Measurements from ENCODE around the gene CPNE2. TPM values are rescaled to one million over a fixed set of nuclear protein-coding genes. Genes with fewer than 3 reads are reported as not detected.
A peak's percentile ranks its signal among the peaks of the same experiment; 100 is the strongest.

Gene CPNE2
- polyA plus RNA-seq, 1 experiment, result 80.6 TPM

DNA sequence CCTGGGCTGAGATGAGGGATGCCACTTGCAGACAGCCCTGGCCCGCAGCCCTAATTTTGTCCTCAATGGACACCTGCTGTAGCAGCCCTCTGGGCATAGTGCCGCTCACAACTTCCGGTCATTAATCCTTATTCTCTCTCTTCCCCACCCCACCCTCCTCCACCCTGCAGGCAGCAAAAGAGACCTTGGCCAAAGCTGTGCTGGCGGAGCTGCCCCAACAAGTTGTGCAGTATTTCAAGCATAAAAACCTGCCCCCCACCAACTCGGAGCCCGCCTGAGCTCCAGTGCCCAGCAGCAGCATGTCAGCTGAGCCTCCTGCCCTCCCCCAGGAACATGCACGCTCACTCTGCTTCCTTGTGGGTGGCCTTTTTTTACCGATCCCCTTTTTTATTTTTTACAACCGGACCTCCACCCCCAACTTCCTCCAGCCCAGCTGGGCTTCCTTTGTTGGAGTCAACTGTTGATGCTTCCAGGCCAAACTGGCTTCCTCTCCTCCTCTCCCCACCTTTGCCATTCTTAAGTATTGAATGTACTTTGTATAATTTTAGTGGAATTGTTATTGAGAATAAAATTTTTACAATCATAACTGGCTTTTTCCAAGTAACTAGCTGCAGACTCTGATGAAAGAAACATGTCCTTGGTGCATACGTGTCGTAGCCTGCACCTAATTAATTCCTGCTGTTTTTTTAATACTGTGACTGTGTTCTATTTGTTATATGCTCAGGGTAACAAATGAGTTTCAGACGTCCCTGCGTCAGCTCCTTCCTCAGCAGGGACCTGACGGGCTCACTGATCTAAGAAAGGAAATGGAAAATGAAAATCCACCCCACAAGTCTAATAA lies 55.2 kb downstream of the CPNE2 start:
- Histone ChIP-seq H3K27me3 (ENCODE audit: control insufficient read depth, insufficient read depth, low read length) (no peaks in the 10 kb centered on the region), H3K36me3 (ENCODE audit: control insufficient read depth, insufficient read depth, low read length) (peaks cover 4% of the 10 kb centered on the region), H3K4me3 (ENCODE audit: low read depth, low read length) (no peak overlapping the region)
- POLR2A ChIA-PET, result interaction anchor here (0.7 kb wide), 1 partner anchor 49 kb away, joined by 3 read pairs; no protein-coding TSS in a partner anchor
- no peak for TF ChIP-seq CTCF (IDR thresholded peaks at IDR 0.05; ENCODE audit: insufficient read depth, low read depth, low read length)
- CTCF ChIA-PET, result interaction anchor here (2.5 to 4.4 kb wide), 2 partner anchors 55 to 63 kb away, joined by 15 to 19 read pairs; partner anchors contain the start of gene CPNE2
- peak; percentile 67 for DNase-seq (ENCODE audit: low read depth)

DNA sequence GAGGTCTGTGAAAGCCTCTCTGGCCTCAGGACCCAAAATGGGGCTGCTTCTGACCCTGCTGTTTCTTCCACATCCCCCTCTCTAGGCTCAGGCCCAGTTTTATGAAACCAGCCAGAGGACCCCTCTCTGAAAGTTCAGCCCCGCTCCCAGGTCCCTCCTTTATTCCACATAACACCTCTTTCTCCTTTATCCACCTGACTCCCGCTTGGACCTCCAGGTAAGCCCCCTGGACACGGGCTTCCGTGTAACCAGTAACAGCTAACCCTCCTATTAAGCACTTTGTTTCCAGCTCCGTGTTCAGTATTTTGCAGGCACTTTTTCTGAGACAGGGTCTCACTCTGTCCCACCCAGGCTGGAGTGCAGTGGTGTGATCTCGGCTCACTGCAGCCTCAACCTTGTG lies 56.1 kb downstream of the CPNE2 start:
- Histone ChIP-seq H3K4me3 (ENCODE audit: low read depth, low read length) (no peak overlapping the region), H3K36me3 (ENCODE audit: control insufficient read depth, insufficient read depth, low read length) (peaks cover 6% of the 10 kb centered on the region), H3K27me3 (ENCODE audit: control insufficient read depth, insufficient read depth, low read length) (no peaks in the 10 kb centered on the region)
- DNase-seq (ENCODE audit: low read depth), result no peak
- POLR2A ChIA-PET, result no interaction called here
- TF ChIP-seq CTCF (IDR thresholded peaks at IDR 0.05; ENCODE audit: insufficient read depth, low read depth, low read length), result no peak
- CTCF ChIA-PET, result interaction anchor here (2.5 to 4.4 kb wide), 2 partner anchors 56 to 64 kb away, joined by 15 to 19 read pairs; partner anchors contain the start of gene CPNE2

DNA sequence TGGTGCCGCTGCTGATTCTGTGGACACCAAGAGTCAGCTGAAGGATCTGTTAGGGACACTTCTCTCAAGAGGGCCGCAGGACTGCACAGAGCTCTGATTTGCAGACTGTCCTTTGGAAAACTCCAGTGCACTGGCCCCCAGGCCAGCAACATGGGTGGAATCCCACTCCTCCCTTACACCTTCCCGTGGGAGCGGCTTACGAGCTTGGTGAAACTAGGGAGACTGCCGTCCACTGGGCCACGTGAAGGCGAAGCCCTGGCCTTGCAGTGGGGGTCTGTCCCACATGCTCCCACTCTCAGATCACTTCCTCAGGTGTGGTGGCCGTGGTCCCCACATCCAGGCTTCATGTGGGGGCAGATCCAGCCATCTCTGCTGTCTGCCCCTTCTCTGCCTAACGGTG lies 57.0 kb downstream of the CPNE2 start:
- no peak overlapping the region for H3K4me3 ChIP-seq (ENCODE audit: low read depth, low read length)
- TF ChIP-seq CTCF (IDR thresholded peaks at IDR 0.05; ENCODE audit: insufficient read depth, low read depth, low read length), result no peak
- CTCF ChIA-PET, result interaction anchor here (0.8 to 4.4 kb wide), 3 partner anchors 57 to 65 kb away, joined by 3 to 19 read pairs (median 15); partner anchors contain the start of gene CPNE2
- DNase-seq (ENCODE audit: low read depth), result no peak
- no peaks in the 10 kb centered on the region for H3K27me3 ChIP-seq (ENCODE audit: control insufficient read depth, insufficient read depth, low read length)
- POLR2A ChIA-PET, result no interaction called here
- peaks cover 14% of the 10 kb centered on the region for H3K36me3 ChIP-seq (ENCODE audit: control insufficient read depth, insufficient read depth, low read length)

DNA sequence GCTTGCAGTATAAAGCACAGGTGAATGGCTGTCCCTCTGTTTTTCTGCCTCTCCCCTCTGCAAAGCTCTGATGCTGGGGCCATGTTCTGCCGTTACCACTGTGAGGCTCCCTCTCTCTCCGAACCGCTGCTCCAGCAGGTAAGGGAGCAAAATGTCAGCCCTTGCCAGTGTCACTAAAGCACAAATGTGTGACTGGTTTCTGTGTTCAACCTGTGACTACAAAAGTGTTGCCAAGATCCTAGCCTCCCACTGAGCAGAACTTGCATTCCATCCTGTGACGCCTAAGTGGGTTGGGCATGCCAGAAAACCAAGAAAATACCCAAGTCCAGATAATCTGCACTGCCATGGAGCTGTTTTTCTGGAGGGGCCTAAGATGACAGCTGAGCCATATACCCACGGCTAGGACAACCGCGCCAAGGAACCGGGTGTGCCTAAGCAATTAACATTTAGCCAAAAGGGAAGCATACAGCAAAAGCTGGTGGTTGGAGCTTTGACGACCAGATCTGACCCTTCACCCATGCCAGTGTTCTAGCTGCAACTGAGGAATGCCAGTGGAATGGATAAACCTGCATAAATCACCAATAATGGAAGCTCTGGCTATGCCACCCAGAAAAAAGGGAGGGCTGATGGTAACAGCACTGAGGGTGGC lies 58.4 kb downstream of the CPNE2 start:
- Histone ChIP-seq H3K36me3 (ENCODE audit: control insufficient read depth, insufficient read depth, low read length) (peaks cover 18% of the 10 kb centered on the region), H3K27me3 (ENCODE audit: control insufficient read depth, insufficient read depth, low read length) (no peaks in the 10 kb centered on the region), H3K4me3 (ENCODE audit: low read depth, low read length) (no peak overlapping the region)
- no peak for TF ChIP-seq CTCF (IDR thresholded peaks at IDR 0.05; ENCODE audit: insufficient read depth, low read depth, low read length)
- ChIA-PET CTCF (interaction anchor here (1.0 to 4.4 kb wide), 6 partner anchors 10 to 266 kb away, joined by 3 to 19 read pairs (median 4); partner anchors contain the start of gene CPNE2), POLR2A (interaction anchor here (0.5 to 0.7 kb wide), 2 partner anchors 40 to 287 kb away, joined by 3 to 12 read pairs; no protein-coding TSS in a partner anchor)
- no peak for DNase-seq (ENCODE audit: low read depth)

- ChIA-PET CTCF (interaction anchor here (1.0 to 4.4 kb wide), 6 partner anchors 10 to 265 kb away, joined by 3 to 19 read pairs (median 4); partner anchors contain the start of gene CPNE2), POLR2A (interaction anchor here (0.7 kb wide), 1 partner anchor 39 kb away, joined by 3 read pairs; no protein-coding TSS in a partner anchor)
- TF ChIP-seq CTCF (IDR thresholded peaks at IDR 0.05; ENCODE audit: insufficient read depth, low read depth, low read length), result no peak
- no peaks in the 10 kb centered on the region for H3K27me3 ChIP-seq (ENCODE audit: control insufficient read depth, insufficient read depth, low read length)
- no peak overlapping the region for H3K4me3 ChIP-seq (ENCODE audit: low read depth, low read length)
- DNase-seq (ENCODE audit: low read depth), result no peak
- peaks cover 17% of the 10 kb centered on the region for H3K36me3 ChIP-seq (ENCODE audit: control insufficient read depth, insufficient read depth, low read length)
These were observed 59.0 kb downstream of the CPNE2 start for GRCh38 chr16:57151369-57151768.
